IPS DF 4.7 (cell line): ENCODE measurements around the gene TMBIM1.

Experiments
- DNase-seq: peaks from one replicate; pipeline ENCODE4 v3.0.0-alpha.2; 2013; ENCODE audit warnings: low spot score; ENCODE audit errors: extremely low read depth

The TMBIM1 gene, protein sequence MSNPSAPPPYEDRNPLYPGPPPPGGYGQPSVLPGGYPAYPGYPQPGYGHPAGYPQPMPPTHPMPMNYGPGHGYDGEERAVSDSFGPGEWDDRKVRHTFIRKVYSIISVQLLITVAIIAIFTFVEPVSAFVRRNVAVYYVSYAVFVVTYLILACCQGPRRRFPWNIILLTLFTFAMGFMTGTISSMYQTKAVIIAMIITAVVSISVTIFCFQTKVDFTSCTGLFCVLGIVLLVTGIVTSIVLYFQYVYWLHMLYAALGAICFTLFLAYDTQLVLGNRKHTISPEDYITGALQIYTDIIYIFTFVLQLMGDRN

DNA sequence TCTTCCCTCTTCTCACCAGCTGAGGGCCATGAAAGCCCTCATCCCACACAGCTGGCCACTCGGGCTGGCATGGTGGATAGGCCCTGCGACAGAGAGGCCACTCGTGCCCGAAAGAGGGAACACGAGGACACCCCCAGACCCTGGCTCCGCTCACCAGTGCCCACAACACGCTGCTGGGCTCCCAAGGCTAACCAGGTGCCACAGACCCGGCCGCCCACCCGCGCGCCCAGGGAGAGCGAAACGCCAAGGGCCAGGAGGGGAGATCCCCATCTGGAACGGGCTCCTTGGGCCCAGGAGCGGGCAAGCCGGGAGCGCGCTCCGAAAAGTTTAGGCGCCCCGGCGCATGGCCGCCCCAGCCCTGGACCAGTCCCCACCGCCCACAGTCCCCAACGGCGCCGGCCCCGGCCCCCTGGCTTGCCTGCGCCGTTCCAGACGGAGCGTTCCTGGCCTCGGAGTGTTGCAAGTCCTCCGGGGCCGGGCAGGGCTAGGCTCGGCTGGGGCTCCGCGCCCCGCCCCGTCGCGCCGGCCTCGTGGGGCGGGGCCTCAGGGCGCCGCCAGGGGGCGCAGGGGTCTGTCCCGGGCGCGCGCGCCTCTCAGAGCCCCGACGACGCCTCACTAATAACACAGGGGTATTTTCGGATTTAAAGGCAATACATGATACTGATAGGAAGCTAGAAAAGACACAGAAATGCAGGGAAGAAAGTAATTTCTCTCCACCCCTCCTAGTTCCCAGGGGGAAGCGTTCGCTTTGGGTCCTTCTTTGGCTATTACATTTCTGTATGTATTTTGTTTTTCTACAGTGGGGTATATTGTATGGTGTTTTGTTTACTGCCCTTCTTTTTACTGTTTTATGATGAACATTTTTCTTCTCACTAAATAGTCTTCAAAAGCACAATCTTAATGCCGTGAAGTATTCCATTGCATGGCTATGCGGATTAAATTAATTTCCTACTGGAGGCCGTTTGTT lies at the start of gene TMBIM1:
TSS of gene TMBIM1 (minus strand) at position 456 of the 967 bp plus-strand sequence. CDS start 10,362 bp downstream, outside the sequence.
- DNase-seq = no peak

DNA sequence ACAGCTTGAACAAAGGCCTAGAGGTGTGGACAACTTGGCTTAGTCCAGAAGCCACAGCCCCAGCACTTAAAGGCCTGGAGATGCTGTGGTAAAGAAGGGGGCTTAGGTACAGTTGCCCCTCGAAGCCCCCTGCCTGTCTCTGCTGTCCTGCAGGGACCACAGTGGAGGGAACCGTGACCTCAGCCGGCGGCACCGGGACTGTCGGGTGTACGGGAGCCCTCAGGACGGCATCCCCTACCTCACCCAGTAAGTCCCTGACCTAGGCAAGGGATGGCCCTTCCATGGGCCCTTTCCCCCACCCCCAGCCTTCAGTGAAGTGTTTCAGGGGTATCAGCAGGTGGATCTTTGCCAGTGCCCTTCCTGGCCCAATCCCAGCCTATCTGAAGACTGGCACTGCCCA lies 49.1 kb upstream of the TMBIM1 start:
- no peak for DNase-seq

GRCh38 chr2:218340656-218341055 lies 48.4 kb upstream of the TMBIM1 start:
- no peak for DNase-seq

DNA sequence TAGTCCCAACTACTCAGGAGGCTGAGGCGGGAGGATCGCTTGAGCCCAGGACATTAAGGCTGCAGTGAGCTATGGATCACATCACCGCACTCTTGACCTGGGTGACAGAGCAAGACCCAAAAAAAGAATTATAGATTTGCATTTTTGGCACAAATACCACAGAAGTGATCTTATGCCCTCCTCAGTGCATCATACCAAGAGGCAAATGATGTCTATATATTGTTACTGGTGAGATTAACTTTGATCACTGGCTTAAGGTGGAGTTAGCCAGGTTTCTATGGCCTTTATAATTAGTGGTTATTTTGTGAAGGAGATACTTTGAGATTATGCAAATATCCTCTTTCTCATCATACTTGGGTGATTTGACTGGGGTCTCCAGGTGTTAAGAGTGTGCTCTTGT lies 42.2 kb upstream of the TMBIM1 start:
- DNase-seq = no peak

DNA sequence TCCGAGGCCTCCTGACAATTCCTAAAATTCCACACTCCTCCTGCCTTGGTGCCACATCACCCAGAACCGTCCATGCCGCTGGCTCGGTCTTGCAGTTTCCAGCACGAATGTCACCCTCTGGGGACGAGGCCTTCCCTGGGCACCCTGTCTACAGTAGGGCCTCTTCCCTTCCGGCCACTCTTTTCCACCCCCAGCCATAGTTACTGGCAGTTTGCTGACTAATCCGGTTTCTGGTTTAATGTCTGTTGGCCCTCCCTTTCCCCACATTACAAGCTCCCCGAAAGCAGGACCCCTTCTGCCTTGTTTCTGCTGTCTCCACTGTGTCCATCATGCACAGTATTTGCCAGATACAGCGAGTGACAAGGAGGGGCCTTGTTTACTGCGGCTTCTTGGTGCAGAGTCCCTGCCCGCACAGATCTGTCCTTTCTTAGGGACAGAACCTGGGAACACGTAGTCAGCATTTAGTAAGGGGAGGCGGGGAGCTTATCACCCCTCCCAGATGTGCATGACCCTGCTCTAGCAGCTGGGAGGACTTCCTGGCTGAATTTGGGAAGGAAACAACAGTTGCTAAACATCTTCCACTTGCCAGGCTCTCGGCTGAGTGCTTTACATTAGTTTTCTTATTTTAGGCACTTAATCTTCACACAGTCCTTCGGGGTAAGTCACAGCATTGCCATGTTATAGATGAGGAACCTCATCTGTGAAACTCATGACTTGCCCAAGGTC lies 40.8 kb upstream of the TMBIM1 start:
- DNase-seq = no peak

GRCh38 chr2:218332288-218332687 lies 40.0 kb upstream of the TMBIM1 start:
- no peak for DNase-seq

- DNase-seq = no peak
Measured at GRCh38 chr2:218331745-218332144, 39.4 kb upstream of the TMBIM1 start.

DNA sequence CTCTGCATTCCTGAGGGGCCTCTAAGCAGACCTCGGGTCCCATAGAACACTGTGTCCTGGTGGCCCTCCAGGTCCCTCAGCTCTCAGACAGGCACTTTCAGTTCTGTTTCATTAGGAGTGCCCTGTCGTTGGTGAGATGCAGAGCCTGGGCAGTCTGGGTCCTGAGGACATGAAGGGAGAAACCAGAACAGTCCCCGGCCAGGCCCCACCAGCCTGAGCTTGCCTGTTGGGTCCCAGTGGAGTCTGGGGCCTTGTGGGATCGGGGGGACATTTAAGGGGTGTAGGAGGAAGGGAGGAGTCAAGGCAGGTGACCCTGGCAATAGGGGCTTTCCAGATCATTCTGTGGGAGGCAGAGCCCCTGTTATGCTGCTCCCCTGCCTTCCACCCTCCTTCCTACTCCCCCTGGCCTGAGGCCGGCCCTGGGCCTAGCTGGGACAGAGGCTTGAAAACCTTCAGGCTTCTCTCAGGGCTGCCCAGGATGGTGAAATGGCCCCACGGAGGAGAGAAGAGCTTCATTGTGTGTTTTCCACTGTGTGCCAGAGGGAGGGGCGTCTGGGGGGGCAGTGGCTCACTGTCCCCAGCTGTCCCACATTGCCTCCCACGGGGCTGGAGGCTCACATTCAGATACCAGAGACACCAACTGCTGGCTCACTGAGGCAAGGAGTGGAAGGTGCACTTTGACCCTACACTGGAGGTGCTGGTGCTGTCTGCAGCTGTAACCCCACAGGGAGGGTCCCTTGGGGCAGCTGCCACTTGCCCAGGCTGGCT lies 37.7 kb upstream of the TMBIM1 start:
- no peak for DNase-seq

GRCh38 chr2:218329027-218329825 lies 36.9 kb upstream of the TMBIM1 start:
- no peak for DNase-seq

DNA sequence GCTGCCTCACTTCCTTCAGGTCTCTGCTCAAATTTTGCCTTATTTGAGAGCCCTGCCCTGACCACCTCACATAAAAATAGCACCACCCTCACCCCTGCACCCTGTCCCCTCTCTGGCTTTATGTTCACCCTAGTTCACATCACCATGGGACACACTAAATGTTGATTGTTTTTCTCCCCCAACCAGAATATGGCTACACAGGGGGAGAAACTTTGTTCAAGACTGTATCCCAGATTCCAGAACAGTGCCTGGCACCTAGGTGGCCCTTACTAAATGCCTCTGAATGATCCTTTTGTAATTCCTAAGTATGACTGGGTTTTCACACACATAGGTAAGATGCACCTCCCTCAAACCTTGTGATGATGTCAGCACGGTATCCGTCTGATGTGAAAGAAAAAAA lies 36.0 kb upstream of the TMBIM1 start:
- DNase-seq = no peak

- no peak for DNase-seq
Measured at GRCh38 chr2:218327451-218328210, 35.3 kb upstream of the TMBIM1 start.

DNA sequence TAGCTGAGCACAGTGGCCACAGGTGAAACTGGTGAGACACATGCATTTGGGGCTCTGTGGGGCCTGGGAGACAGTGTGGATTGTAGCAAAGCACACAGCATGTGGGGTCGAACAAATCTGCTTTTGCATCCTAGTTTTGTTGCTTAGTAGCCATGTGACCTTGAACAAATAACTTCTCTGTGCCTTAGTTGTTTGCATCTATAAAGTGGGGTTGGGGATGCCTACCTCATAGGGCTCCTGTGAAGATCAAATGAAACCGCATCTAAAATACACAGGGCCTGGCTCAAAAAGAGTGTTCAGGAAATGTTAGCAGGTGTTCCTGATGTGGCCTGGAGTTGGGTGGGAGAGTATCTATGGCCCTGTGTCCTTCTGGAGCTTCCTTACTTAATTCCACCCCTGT lies 34.0 kb upstream of the TMBIM1 start:
- no peak for DNase-seq

DNA sequence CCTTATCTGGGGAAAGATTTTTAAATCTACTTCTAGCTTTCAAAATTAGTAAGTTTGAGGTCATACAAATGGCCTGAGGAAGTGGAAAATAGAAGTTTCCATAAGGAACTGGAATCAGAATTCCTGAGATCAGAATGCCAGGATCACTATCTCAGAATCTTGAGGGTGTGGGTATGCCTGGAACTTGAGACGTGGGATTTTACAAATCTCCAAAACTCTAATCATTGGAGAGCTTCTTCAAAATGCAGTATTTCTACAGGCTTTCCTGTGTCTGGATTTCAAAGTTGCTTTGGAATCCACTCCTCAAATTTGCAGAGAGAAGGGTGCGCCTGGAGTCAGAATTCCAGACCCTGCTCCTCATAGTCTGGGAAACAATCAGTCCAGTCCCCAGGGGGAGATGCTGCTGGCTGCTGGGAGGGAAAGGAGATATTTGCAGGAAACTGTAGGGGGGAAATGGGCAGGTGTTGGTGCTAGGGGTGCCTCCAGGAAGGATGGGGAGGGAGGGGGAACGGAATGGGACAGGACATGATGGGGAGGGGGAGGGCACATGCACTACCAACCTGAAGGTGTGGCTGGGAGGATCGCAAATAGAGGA lies 33.4 kb upstream of the TMBIM1 start:
- no peak for DNase-seq

DNA sequence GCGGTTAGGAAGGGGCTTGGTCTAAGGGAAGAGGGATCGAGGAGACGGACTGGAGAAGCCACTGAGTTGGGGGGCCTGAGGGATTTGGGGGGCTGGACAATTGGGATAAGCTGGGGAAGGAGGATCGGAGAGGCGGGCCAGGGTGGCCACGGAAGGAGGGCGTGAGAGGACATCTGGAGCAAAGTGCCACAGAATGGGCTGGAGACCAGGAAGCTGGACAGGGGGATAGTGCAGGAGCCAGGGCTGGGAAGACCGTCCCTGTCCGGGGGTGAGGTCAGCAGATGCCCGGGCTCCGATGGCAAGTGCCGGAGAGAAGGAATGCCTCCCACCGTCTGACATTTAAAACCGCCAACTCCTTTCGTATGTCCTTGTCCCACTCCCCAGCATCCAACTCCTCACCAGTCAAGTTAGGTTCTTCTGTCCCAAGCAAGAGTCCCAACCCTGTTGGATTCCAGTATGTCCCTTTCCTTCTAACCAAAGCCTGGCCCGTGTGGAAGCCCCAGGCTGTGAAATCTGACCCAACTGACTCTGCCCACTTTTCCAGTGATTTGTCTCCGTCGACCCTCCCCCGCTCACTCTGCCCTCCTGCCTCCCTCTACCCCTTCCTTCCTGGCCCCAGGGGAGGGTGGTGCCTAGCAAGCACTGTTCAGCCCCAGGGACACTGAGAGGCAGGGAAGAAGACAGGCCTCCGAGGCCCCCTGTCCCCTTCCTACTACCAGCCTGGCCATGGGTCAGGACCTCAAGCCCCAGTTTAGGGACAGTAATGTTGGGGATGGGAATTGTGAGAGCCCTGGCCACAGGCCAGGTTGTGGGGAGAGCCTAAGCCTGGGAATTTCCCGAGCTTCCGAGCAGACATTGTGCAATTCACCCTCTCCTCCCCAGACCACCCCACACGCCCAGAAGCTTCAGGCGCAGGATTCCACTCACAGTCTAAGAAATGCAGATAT lies 31.5 kb upstream of the TMBIM1 start:
- no peak for DNase-seq

DNA sequence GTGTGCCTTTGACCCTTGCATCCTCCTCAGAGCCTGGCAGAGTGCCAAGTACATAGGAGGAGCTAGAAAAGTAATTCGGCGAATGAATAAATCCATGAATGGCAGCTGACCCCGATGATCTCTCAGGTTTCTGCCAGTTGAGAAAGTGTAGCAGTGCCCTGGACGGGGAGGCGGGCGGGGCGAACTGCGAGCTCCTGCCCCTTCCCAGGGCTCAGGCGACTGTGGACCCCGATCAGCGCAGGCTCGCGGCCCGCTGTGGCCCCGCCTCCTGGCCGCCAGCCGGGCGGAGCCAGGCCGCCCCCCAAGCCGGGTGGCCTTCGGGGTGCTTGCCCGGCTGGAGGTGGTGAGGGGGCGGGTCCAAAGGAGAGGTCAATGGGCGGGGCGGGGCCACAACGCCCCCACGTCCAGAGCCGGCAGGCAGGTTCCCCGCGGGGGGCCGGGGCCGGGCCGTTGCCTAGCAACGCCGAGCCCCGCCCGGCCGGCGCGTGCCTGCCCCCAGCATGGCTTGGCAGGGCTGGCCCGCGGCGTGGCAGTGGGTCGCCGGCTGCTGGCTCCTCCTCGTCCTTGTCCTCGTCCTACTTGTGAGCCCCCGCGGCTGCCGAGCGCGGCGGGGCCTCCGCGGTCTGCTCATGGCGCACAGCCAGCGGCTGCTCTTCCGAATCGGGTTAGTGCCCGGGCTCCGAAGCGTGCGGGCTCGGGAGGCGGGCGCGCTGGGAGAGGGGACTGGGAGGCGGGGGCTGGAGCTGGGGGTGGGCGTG lies 30.6 kb upstream of the TMBIM1 start:
- no peak for DNase-seq

- no peak for DNase-seq
Measured at GRCh38 chr2:218320704-218321336, 28.5 kb upstream of the TMBIM1 start.
